ENCODE results near the gene CPSF4L. TPM values are rescaled to one million over a fixed set of nuclear protein-coding genes. Genes with fewer than 3 reads are reported as not detected.

The CPSF4L gene
- polyA plus RNA-seq, 1 of the 3 experiments (the other 2 are of a cell fraction): 0.10 TPM

- no peaks in the 10 kb centered on the region for H4K20me1 ChIP-seq (ENCODE audit: insufficient read depth)
- POLR2A ChIA-PET: no interaction called here
- 68% methylated on average over 9 of the region's 11 CpGs for WGBS (ENCODE audit: low lambda C conversion rate)
- H3F3A ChIP-seq (replicated peaks; ENCODE audit: insufficient read depth): no peaks in the 10 kb centered on the region
- H3K9ac ChIP-seq: no peak overlapping the region
- no peaks in the 10 kb centered on the region for H3K36me3 ChIP-seq (replicated peaks in 1 of 2; ENCODE audit: control insufficient read depth in 1 of 2, insufficient read depth in 2 of 2, low read length in 1 of 2)
- no peak overlapping the region for H3K27ac ChIP-seq (ENCODE audit: low read depth in 2 of 2, low read length in 1 of 2)
- no peaks in the 10 kb centered on the region for H3K79me2 ChIP-seq (ENCODE audit: insufficient read depth)
- no peaks in the 10 kb centered on the region for H3K9me3 ChIP-seq
- TF ChIP-seq USF1 (IDR thresholded peaks at IDR 0.05; ENCODE audit: borderline replicate concordance, low read depth) (no peak), EZH2phosphoT487 (IDR thresholded peaks at IDR 0.05; ENCODE audit: borderline replicate concordance, low read depth) (no peak), EP300 (IDR thresholded peaks at IDR 0.05; ENCODE audit: borderline replicate concordance in 1 of 2, low read depth in 1 of 2, low read length in 1 of 2) (no peak), MAX (IDR thresholded peaks at IDR 0.05; ENCODE audit: low read depth) (no peak), TEAD4 (IDR thresholded peaks at IDR 0.05; ENCODE audit: borderline replicate concordance, insufficient read depth) (no peak), RXRA (IDR thresholded peaks at IDR 0.05; ENCODE audit: borderline replicate concordance, low read depth) (no peak)
- CTCF ChIA-PET: interaction anchor here (0.6 to 22.4 kb wide), 8 partner anchors 12 to 541 kb away, joined by 3 to 691 read pairs (median 4); no protein-coding TSS in a partner anchor
- no peak overlapping the region for H3K4me2 ChIP-seq
- DNase-seq: no peak
- peaks cover 0 to 4% of the 10 kb centered on the region in 2 experiments; a peak in 1 of 4 replicates for H3K4me1 ChIP-seq (ENCODE audit: control insufficient read depth in 1 of 2, insufficient read depth in 2 of 2, low read depth in 1 of 2, low read length in 1 of 2)
- no peak overlapping the region for H2AFZ ChIP-seq (ENCODE audit: low read depth)
- H3K9me2 ChIP-seq: no peaks in the 10 kb centered on the region
- H3K4me3 ChIP-seq (ENCODE audit: low read depth in 2 of 2, low read length in 1 of 2): no peak overlapping the region
- no peaks in the 10 kb centered on the region for H3K27me3 ChIP-seq (ENCODE audit: insufficient read depth)
Measured at GRCh38 chr17:73267648-73268537, 6.2 kb upstream of the CPSF4L start.

GRCh38 chr17:73266796-73267195 is 5.1 kb upstream of the CPSF4L start:
- Histone ChIP-seq H3K79me2 (ENCODE audit: insufficient read depth) (no peaks in the 10 kb centered on the region), H2AFZ (ENCODE audit: low read depth) (no peak overlapping the region), H3K27me3 (ENCODE audit: insufficient read depth) (no peaks in the 10 kb centered on the region), H3K4me1 (ENCODE audit: control insufficient read depth in 1 of 2, insufficient read depth in 2 of 2, low read depth in 1 of 2, low read length in 1 of 2) (peaks cover 0 to 11% of the 10 kb centered on the region in 2 experiments; a peak in 1 of 4 replicates), H3K9me2 (no peaks in the 10 kb centered on the region), H3K36me3 (replicated peaks in 1 of 2; ENCODE audit: control insufficient read depth in 1 of 2, insufficient read depth in 2 of 2, low read length in 1 of 2) (no peaks in the 10 kb centered on the region), H3K9ac (no peak overlapping the region), H3K4me3 (ENCODE audit: low read depth in 2 of 2, low read length in 1 of 2) (no peak overlapping the region), H4K20me1 (ENCODE audit: insufficient read depth) (no peaks in the 10 kb centered on the region), H3K4me2 (no peak overlapping the region), H3K27ac (ENCODE audit: low read depth in 2 of 2, low read length in 1 of 2) (no peak overlapping the region), H3F3A (replicated peaks; ENCODE audit: insufficient read depth) (no peaks in the 10 kb centered on the region), H3K9me3 (no peaks in the 10 kb centered on the region)
- POLR2A ChIA-PET: no interaction called here
- CTCF ChIA-PET: interaction anchor here (0.8 to 22.4 kb wide), 6 partner anchors 10 to 710 kb away, joined by 3 to 691 read pairs (median 6); partner anchors contain the start of gene CDC42EP4
- DNase-seq: peak; percentile 39
- whole genome bisulfite sequencing (ENCODE audit: low lambda C conversion rate): 93% methylated on average over 11 of the region's 11 CpGs
- no peak for TF ChIP-seq MEF2A (IDR thresholded peaks at IDR 0.05; ENCODE audit: borderline replicate concordance, low read depth)
- TF ChIP-seq GATA2 (CRISPR knock-in tag; IDR thresholded peaks at IDR 0.05): no peak
- no peak for TF ChIP-seq REST (IDR thresholded peaks at IDR 0.05; ENCODE audit: low read depth, low read length)
- TF ChIP-seq RFX5 (IDR thresholded peaks at IDR 0.05; ENCODE audit: low read length): no peak
- TF ChIP-seq SIN3A (IDR thresholded peaks at IDR 0.05; ENCODE audit: borderline replicate concordance, low read depth, low read length): no peak
- no peak for TF ChIP-seq PBX3 (IDR thresholded peaks at IDR 0.05)
- TF ChIP-seq CHD2 (IDR thresholded peaks at IDR 0.05; ENCODE audit: low read length, partially characterized antibody): no peak
- no peak for TF ChIP-seq JUND (IDR thresholded peaks at IDR 0.05)
- TF ChIP-seq USF2 (IDR thresholded peaks at IDR 0.05; ENCODE audit: borderline replicate concordance, low read depth, low read length): no peak
- TF ChIP-seq NRF1 (IDR thresholded peaks at IDR 0.05; ENCODE audit: low read depth, low read length): no peak
- TF ChIP-seq TCF12 (IDR thresholded peaks at IDR 0.05): no peak
- no peak for TF ChIP-seq POLR2AphosphoS5 (IDR thresholded peaks at IDR 0.05; ENCODE audit: low read depth, low read length)
- no peak for TF ChIP-seq FOXM1 (IDR thresholded peaks at IDR 0.05; ENCODE audit: low read depth)
- TF ChIP-seq GABPA (IDR thresholded peaks at IDR 0.05; ENCODE audit: low read depth): no peak
- no peak for TF ChIP-seq RCOR1 (IDR thresholded peaks at IDR 0.05; ENCODE audit: low read length)
